Osteoblast (primary cell): ENCODE results near the gene CDK15. TPM values are rescaled to one million over a fixed set of nuclear protein-coding genes. Genes with fewer than 3 reads are reported as not detected.

ENCODE experiments used
- DNase-seq: peaks from one replicate; pipeline ENCODE4 v3.0.0; 2011; ENCODE audit warnings: low spot score, mixed read lengths; ENCODE audit not compliant: insufficient read length; ENCODE audit errors: missing footprints
- H2AFZ ChIP-seq: 2 replicates; pipeline ENCODE4 v1.6.0; 2011; ENCODE audit warnings: mild to moderate bottlenecking, low read length
- H3K27ac ChIP-seq: 2 replicates; pipeline ENCODE4 v1.5.1; 2011; ENCODE audit warnings: mild to moderate bottlenecking, low read depth, low read length, moderate library complexity
- H3K27me3 ChIP-seq: 2 replicates; pipeline ENCODE4 v1.6.0; 2012; ENCODE audit warnings: mild to moderate bottlenecking, control low read depth, inconsistent platforms, low read length, moderate library complexity; ENCODE audit not compliant: insufficient read depth
- H3K36me3 ChIP-seq: 2 replicates; pipeline ENCODE4 v1.5.1; 2011; ENCODE audit warnings: mild to moderate bottlenecking, low read length, control low read depth, moderate library complexity; ENCODE audit not compliant: insufficient read depth
- H3K4me1 ChIP-seq: 2 replicates; pipeline ENCODE4 v1.5.1; 2011; ENCODE audit warnings: mild to moderate bottlenecking, low read length, control low read depth, moderate library complexity; ENCODE audit not compliant: insufficient read depth
- H3K4me2 ChIP-seq: 2 replicates; pipeline ENCODE4 v1.6.0; 2011; ENCODE audit warnings: mild to moderate bottlenecking, low read length; ENCODE audit not compliant: insufficient read depth
- H3K4me3 ChIP-seq: fragments of 200-600 bp; sonication (generic); 3 replicates; pipeline ENCODE4 v1.5.1; 2012; ENCODE audit warnings: mild to moderate bottlenecking, low read length, inconsistent platforms; ENCODE audit not compliant: insufficient read depth
- H3K79me2 ChIP-seq: 2 replicates; pipeline ENCODE4 v1.6.0; 2012; ENCODE audit warnings: mild to moderate bottlenecking, low read length, control low read depth, inconsistent platforms; ENCODE audit not compliant: insufficient read depth
- H3K9me3 ChIP-seq: 2 replicates; pipeline ENCODE4 v1.5.1; 2011; ENCODE audit warnings: low read depth, low read length, control low read depth
- H4K20me1 ChIP-seq: 2 replicates; pipeline ENCODE4 v1.6.0; 2012; ENCODE audit warnings: mild to moderate bottlenecking, low read length, control low read depth; ENCODE audit not compliant: insufficient read depth
- CTCF ChIP-seq: IDR thresholded peaks from 2 replicates; pipeline ENCODE4 v1.5.1; 2011; ENCODE audit warnings: mild to moderate bottlenecking, low read depth, low read length, moderate library complexity; ENCODE audit errors: extremely low read depth
- total RNA-seq: library from RNA; depleted of rRNA; stranded (reverse); fragments of >200 nt; gene quantifications from 2 replicates; pipeline ENCODE4 v1.2.3, GENCODE V29; 2012

CDK15 gene
- total RNA-seq, 1 donor, result 4.7 TPM

GRCh38 chr2:201890453-201890852 lies 84.1 kb downstream of the CDK15 start:
- H3K79me2 ChIP-seq, result no peaks in the 10 kb centered on the region
- H3K27ac ChIP-seq, result no peak overlapping the region
- no peak overlapping the region for H3K4me3 ChIP-seq
- no peak overlapping the region for H2AFZ ChIP-seq
- H4K20me1 ChIP-seq, result no peaks in the 10 kb centered on the region
- no peaks in the 10 kb centered on the region for H3K27me3 ChIP-seq
- no peaks in the 10 kb centered on the region for H3K36me3 ChIP-seq
- no peaks in the 10 kb centered on the region for H3K9me3 ChIP-seq
- no peak for TF ChIP-seq CTCF
- DNase-seq, result no peak
- H3K4me1 ChIP-seq, result peaks cover 19% of the 10 kb centered on the region
- no peak overlapping the region for H3K4me2 ChIP-seq

GRCh38 chr2:201891676-201892075 lies 85.3 kb downstream of the CDK15 start:
- H4K20me1 ChIP-seq, result no peaks in the 10 kb centered on the region
- no peaks in the 10 kb centered on the region for H3K9me3 ChIP-seq
- no peak overlapping the region for H3K4me2 ChIP-seq
- DNase-seq, result no peak
- H3K79me2 ChIP-seq, result no peaks in the 10 kb centered on the region
- no peak overlapping the region for H3K27ac ChIP-seq
- TF ChIP-seq CTCF, result no peak
- no peak overlapping the region for H2AFZ ChIP-seq
- no peak overlapping the region for H3K4me3 ChIP-seq
- peaks cover 15% of the 10 kb centered on the region for H3K4me1 ChIP-seq
- no peaks in the 10 kb centered on the region for H3K36me3 ChIP-seq
- H3K27me3 ChIP-seq, result no peaks in the 10 kb centered on the region

- no peak overlapping the region for H3K4me2 ChIP-seq
- no peak for TF ChIP-seq CTCF
- no peaks in the 10 kb centered on the region for H3K9me3 ChIP-seq
Observed at GRCh38 chr2:201892516-201892915, 86.2 kb downstream of the CDK15 start.

GRCh38 chr2:201900362-201900761 lies 94.0 kb downstream of the CDK15 start:
- no peak for TF ChIP-seq CTCF
- Histone ChIP-seq H3K36me3 (no peaks in the 10 kb centered on the region), H4K20me1 (no peaks in the 10 kb centered on the region), H3K4me1 (peaks cover 11% of the 10 kb centered on the region), H3K27me3 (no peaks in the 10 kb centered on the region), H2AFZ (no peak overlapping the region), H3K79me2 (no peaks in the 10 kb centered on the region), H3K4me2 (peak overlapping the region; percentile 26), H3K27ac (no peak overlapping the region), H3K4me3 (no peak overlapping the region), H3K9me3 (no peaks in the 10 kb centered on the region)
- peak; percentile 10 for DNase-seq

More at GRCh38 chr2:201892516-201892915, 86.2 kb downstream of the CDK15 start:
- no peaks in the 10 kb centered on the region for H3K27me3 ChIP-seq
- H3K4me3 ChIP-seq, result no peak overlapping the region
- H3K27ac ChIP-seq, result no peak overlapping the region
- H4K20me1 ChIP-seq, result no peaks in the 10 kb centered on the region
- no peak overlapping the region for H2AFZ ChIP-seq
- no peaks in the 10 kb centered on the region for H3K79me2 ChIP-seq
- H3K4me1 ChIP-seq, result peaks cover 10% of the 10 kb centered on the region
- no peaks in the 10 kb centered on the region for H3K36me3 ChIP-seq
- no peak for DNase-seq
